DOHH2 (cell line): ENCODE results near the gene FAM83F.
A peak's percentile ranks its signal among the peaks of the same experiment; 100 is the strongest.
"Not testable (repeated sequence)": the region's sequence is repeated elsewhere in the genome, so short reads cannot be mapped to it uniquely, and the experiment has no call there.

Source experiments
- H3F3A ChIP-seq: fragments of 200-600 bp; sonication (generic), shearing (Covaris generic); 2 replicates; pipeline ENCODE4 v1.6.0; 2016; ENCODE audit warnings: antibody characterized with exemption, mild to moderate bottlenecking; ENCODE audit not compliant: control insufficient read depth, insufficient read depth
- H3K27ac ChIP-seq: fragments of 200-600 bp; sonication (generic); 2 replicates; pipeline ENCODE4 v1.5.1; 2014; ENCODE audit warnings: low read depth, mild to moderate bottlenecking, low read length, moderate library complexity
- H3K27me3 ChIP-seq: fragments of 200-600 bp; sonication (generic); 2 replicates; pipeline ENCODE4 v1.6.1; 2014; ENCODE audit warnings: mild to moderate bottlenecking, low read length, mixed read lengths; ENCODE audit not compliant: control insufficient read depth
- H3K36me3 ChIP-seq: fragments of 200-600 bp; sonication (generic); 2 replicates; pipeline ENCODE4 v1.6.1; 2014; ENCODE audit warnings: mild to moderate bottlenecking, low read length, moderate library complexity, mixed read lengths; ENCODE audit not compliant: control insufficient read depth
- H3K4me1 ChIP-seq: fragments of 200-600 bp; sonication (generic); 2 replicates; pipeline ENCODE4 v1.6.1; 2014; ENCODE audit warnings: mild to moderate bottlenecking, low read length, mixed read lengths; ENCODE audit not compliant: control insufficient read depth
- H3K4me2 ChIP-seq: fragments of 200-600 bp; sonication (generic); 2 replicates; pipeline ENCODE4 v1.6.0; 2014; ENCODE audit warnings: mild to moderate bottlenecking, low read length, moderate library complexity
- H3K4me3 ChIP-seq: fragments of 200-600 bp; sonication (generic); 2 replicates; pipeline ENCODE4 v1.5.1; 2014; ENCODE audit warnings: mild to moderate bottlenecking, low read length, mixed read lengths
- H3K79me2 ChIP-seq: fragments of 200-600 bp; sonication (generic); 2 replicates; pipeline ENCODE4 v1.6.1; 2014; ENCODE audit warnings: mild to moderate bottlenecking, low read length, mixed read lengths; ENCODE audit not compliant: control insufficient read depth
- H3K9me2 ChIP-seq: fragments of 200-600 bp; sonication (generic); replicated peaks from 2 replicates; pipeline ENCODE4 v1.6.1; 2014; ENCODE audit warnings: mild to moderate bottlenecking, low read length, mixed read lengths; ENCODE audit not compliant: control insufficient read depth
- H3K9me3 ChIP-seq: fragments of 200-600 bp; sonication (generic); 2 replicates; pipeline ENCODE4 v1.6.1; 2014; ENCODE audit warnings: antibody characterized with exemption, low read length, mixed read lengths; ENCODE audit not compliant: control insufficient read depth, insufficient read depth
- H4K20me1 ChIP-seq: fragments of 200-600 bp; sonication (generic); 2 replicates; pipeline ENCODE4 v1.6.0; 2014; ENCODE audit warnings: low read depth, mild to moderate bottlenecking, antibody characterized with exemption, low read length, moderate library complexity; ENCODE audit not compliant: control insufficient read depth, insufficient read depth
- CTCF ChIP-seq: fragments of 200-600 bp; sonication (generic); IDR thresholded peaks from one replicate; pipeline ENCODE4 v1.5.1; 2014; ENCODE audit warnings: antibody characterized with exemption, mild to moderate bottlenecking, low read depth, low read length; ENCODE audit not compliant: poor library complexity, severe bottlenecking
- EZH2phosphoT487 ChIP-seq: fragments of 200-600 bp; sonication (generic); IDR thresholded peaks from 2 replicates; pipeline ENCODE4 v1.6.1; 2017; ENCODE audit warnings: borderline replicate concordance, mild to moderate bottlenecking, antibody characterized with exemption, low read length, moderate library complexity, mixed read lengths

Gene FAM83F

GRCh38 chr22:40024201-40025061, 29.7 kb downstream of the FAM83F start:
- Histone ChIP-seq H3K4me3 (peak overlapping the region; percentile 14; the same call in 1 of the 2 replicates), H3K9me2 (no peaks in the 10 kb centered on the region)

GRCh38 chr22:40025062-40025379, 30.3 kb downstream of the FAM83F start:
- H3F3A ChIP-seq, H4K20me1 ChIP-seq, H3K4me3 ChIP-seq, H3K9me3 ChIP-seq, H3K36me3 ChIP-seq, H3K27ac ChIP-seq, H3K79me2 ChIP-seq, H3K9me2 ChIP-seq: not testable (repeated sequence)
- H3K4me1 ChIP-seq, result peaks cover 29% of the 10 kb centered on the region
- H3K27me3 ChIP-seq, result peaks cover 20% of the 10 kb centered on the region
- peak overlapping the region; percentile 56 for H3K4me2 ChIP-seq
- TF ChIP-seq CTCF, result peak; percentile 33

More at GRCh38 chr22:40024201-40025061, 29.7 kb downstream of the FAM83F start:
- Histone ChIP-seq H3K79me2 (no peaks in the 10 kb centered on the region), H3K27ac (no peak overlapping the region), H3K4me1 (peaks cover 29% of the 10 kb centered on the region), H3F3A (no peaks in the 10 kb centered on the region), H3K27me3 (peaks cover 20% of the 10 kb centered on the region), H3K4me2 (peak overlapping the region; percentile 56), H4K20me1 (no peaks in the 10 kb centered on the region; the same call in 1 of the 2 replicates), H3K9me3 (no peaks in the 10 kb centered on the region), H3K36me3 (no peaks in the 10 kb centered on the region)
- TF ChIP-seq EZH2phosphoT487 (no peak), CTCF (peak; percentile 92)

- Histone ChIP-seq H3K27me3 (peaks cover 20% of the 10 kb centered on the region), H3K4me2 (no peak overlapping the region), H3K9me3 (no peaks in the 10 kb centered on the region), H3K4me1 (peaks cover 29% of the 10 kb centered on the region), H3K9me2 (no peaks in the 10 kb centered on the region), H3K36me3 (no peaks in the 10 kb centered on the region), H3K79me2 (no peaks in the 10 kb centered on the region), H3F3A (no peaks in the 10 kb centered on the region), H3K27ac (no peak overlapping the region), H3K4me3 (no peak overlapping the region), H4K20me1 (no peaks in the 10 kb centered on the region; the same call in 1 of the 2 replicates)
- no peak for TF ChIP-seq CTCF
- TF ChIP-seq EZH2phosphoT487, result no peak
Observed at GRCh38 chr22:40025856-40026255, 31.1 kb downstream of the FAM83F start.
